PC-9 (cell line): ENCODE measurements around the gene DCP2. TPM values are rescaled to one million over a fixed set of nuclear protein-coding genes. Genes with fewer than 3 reads are reported as not detected.

ENCODE experiments used
- BruUV-seq: library from RNA; stranded (reverse); fragments of 400-500 nt; replicated peaks from 2 replicates; lab custom pipeline; 2021; lab: Mats Ljungman, UMichigan
- CTCF ChIA-PET: fragments of 300-600 bp; sonication (Branson Sonifier 250); formaldehyde crosslinking; loops from one replicate; lab custom pipeline; 2022; ENCODE audit warnings: antibody characterized with exemption; lab: Charles Lee
- POLR2A ChIA-PET: fragments of 300-600 bp; sonication (Branson Sonifier 250); formaldehyde crosslinking; loops from one replicate; lab custom pipeline; 2022; ENCODE audit warnings: antibody characterized with exemption; ENCODE audit not compliant: unreplicated experiment; lab: Charles Lee
- DNase-seq, 2 experiments: peaks; one replicate each; pipeline versions ENCODE4 v3.0.0 to v3.0.0-alpha.2; 2015 to 2022; ENCODE audit warnings: mixed read lengths in 1 of 2
- H2AFZ ChIP-seq: fragments of 200-600 bp; sonication (generic); 2 replicates; pipeline ENCODE4 v1.8.1; 2017; ENCODE audit warnings: antibody characterized with exemption
- H3F3A ChIP-seq: fragments of 200-600 bp; sonication (generic); 2 replicates; pipeline ENCODE4 v1.8.1; 2017; ENCODE audit warnings: antibody characterized with exemption, mild to moderate bottlenecking, low read depth; ENCODE audit not compliant: insufficient read depth
- H3K27ac ChIP-seq: fragments of 200-600 bp; sonication (generic); 2 replicates; pipeline ENCODE4 v1.6.1; 2016; ENCODE audit warnings: mixed run types
- H3K27me3 ChIP-seq: fragments of 200-600 bp; sonication (generic); 2 replicates; pipeline ENCODE4 v1.6.1; 2016; ENCODE audit warnings: low read depth, mixed run types; ENCODE audit not compliant: insufficient read depth
- H3K36me3 ChIP-seq: fragments of 200-600 bp; sonication (generic); 2 replicates; pipeline ENCODE4 v1.6.1; 2016; ENCODE audit warnings: low read depth, mixed run types
- H3K4me1 ChIP-seq: fragments of 200-600 bp; sonication (generic); replicated peaks from 2 replicates; pipeline ENCODE4 v1.6.1; 2016; ENCODE audit warnings: mixed run types; ENCODE audit not compliant: insufficient read depth
- H3K4me2 ChIP-seq: fragments of 200-600 bp; sonication (generic); 2 replicates; pipeline ENCODE4 v1.6.1; 2017; ENCODE audit warnings: mixed run types
- H3K4me3 ChIP-seq: fragments of 200-600 bp; sonication (generic); 2 replicates; pipeline ENCODE4 v1.6.1; 2016; ENCODE audit warnings: mixed run types
- H3K79me2 ChIP-seq: fragments of 200-600 bp; sonication (generic); 2 replicates; pipeline ENCODE4 v1.6.1; 2017; ENCODE audit warnings: low read depth, mixed run types
- H3K9me2 ChIP-seq: fragments of 200-600 bp; sonication (generic); 2 replicates; pipeline ENCODE4 v1.8.1; 2017; ENCODE audit warnings: mild to moderate bottlenecking; ENCODE audit not compliant: insufficient read depth
- H3K9me3 ChIP-seq: fragments of 200-600 bp; sonication (generic); 2 replicates; pipeline ENCODE4 v1.8.1; 2016; ENCODE audit warnings: low read depth; ENCODE audit not compliant: insufficient read depth
- H4K20me1 ChIP-seq: fragments of 200-600 bp; sonication (generic); 2 replicates; pipeline ENCODE4 v1.8.1; 2017; ENCODE audit not compliant: insufficient read depth
- CTCF ChIP-seq: fragments of 200-600 bp; sonication (generic); conservative IDR thresholded peaks from 2 replicates; pipeline ENCODE4 v1.6.1; 2017; ENCODE audit warnings: mixed run types, antibody characterized with exemption, mild to moderate bottlenecking, moderate library complexity
- EZH2 ChIP-seq: fragments of 200-600 bp; sonication (generic); IDR thresholded peaks from 2 replicates; pipeline ENCODE4 v1.8.0; 2017; ENCODE audit warnings: antibody characterized with exemption, low read depth
- intact Hi-C: fragments of 100-400 bp; cut with micrococcal nuclease; formaldehyde crosslinking; loops from one replicate; pipeline ENCODE4 v1.10.0; 2022; ENCODE audit not compliant: unreplicated experiment
- total RNA-seq: library from RNA; stranded (reverse); gene quantifications from 2 replicates; pipeline ENCODE4 v1.2.3, GENCODE V29; 2021

Gene DCP2
- total RNA-seq, 1 experiment from 2014 or later: 45.6 TPM

DNA sequence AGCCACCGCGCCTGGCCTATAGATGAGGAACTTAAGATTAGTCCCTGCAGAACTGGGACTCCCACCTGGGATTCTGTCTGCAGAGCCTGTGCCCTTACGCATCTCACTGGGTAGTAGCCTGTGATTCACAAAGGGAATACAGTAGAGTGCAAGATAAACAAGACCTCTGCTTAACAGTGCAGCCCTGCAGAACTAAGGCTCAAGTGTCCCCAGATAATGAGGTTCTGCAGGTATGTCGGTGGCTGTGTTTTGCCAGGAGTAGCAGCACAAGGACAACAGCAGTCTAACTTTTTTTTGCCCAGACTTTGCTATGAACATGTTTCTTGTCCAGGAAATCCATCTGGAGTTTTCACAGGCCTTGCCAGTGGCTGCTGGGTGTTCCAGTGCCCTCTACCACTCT lies 59.7 kb downstream of the DCP2 start:
- no peak overlapping the region for H3K27ac ChIP-seq
- no peaks in the 10 kb centered on the region for H3K9me2 ChIP-seq
- H4K20me1 ChIP-seq: no peaks in the 10 kb centered on the region
- no peaks in the 10 kb centered on the region for H3K36me3 ChIP-seq
- CTCF ChIA-PET: no interaction called here
- H3K4me1 ChIP-seq: no peaks in the 10 kb centered on the region
- no peak overlapping the region for H2AFZ ChIP-seq
- BruUV-seq: no TSS peak
- no peaks in the 10 kb centered on the region for H3F3A ChIP-seq
- intact Hi-C loops: no loop called here
- H3K4me2 ChIP-seq: no peak overlapping the region
- POLR2A ChIA-PET: no interaction called here
- no peak for DNase-seq
- no peaks in the 10 kb centered on the region for H3K9me3 ChIP-seq
- TF ChIP-seq CTCF: no peak
- no peaks in the 10 kb centered on the region for H3K27me3 ChIP-seq
- H3K79me2 ChIP-seq: no peaks in the 10 kb centered on the region
- H3K4me3 ChIP-seq: no peak overlapping the region

GRCh38 chr5:113036826-113037225 lies 60.2 kb downstream of the DCP2 start:
- Histone ChIP-seq H3K4me1 (no peaks in the 10 kb centered on the region), H2AFZ (no peak overlapping the region), H3K27ac (no peak overlapping the region), H3K27me3 (no peaks in the 10 kb centered on the region), H3K9me3 (no peaks in the 10 kb centered on the region), H3K4me3 (no peak overlapping the region), H3K9me2 (no peaks in the 10 kb centered on the region), H3K4me2 (no peak overlapping the region), H4K20me1 (no peaks in the 10 kb centered on the region), H3K36me3 (no peaks in the 10 kb centered on the region), H3F3A (no peaks in the 10 kb centered on the region), H3K79me2 (no peaks in the 10 kb centered on the region)
- no peak for DNase-seq
- BruUV-seq: no TSS peak
- ChIA-PET POLR2A (no interaction called here), CTCF (no interaction called here)
- intact Hi-C loops: no loop called here
- TF ChIP-seq CTCF (no peak), EZH2 (no peak)

GRCh38 chr5:113038136-113038535 lies 61.5 kb downstream of the DCP2 start:
- intact Hi-C loops: loop anchor here (2.0 kb wide), 1 partner anchor 41 kb away; no protein-coding TSS in a partner anchor
- H3K27me3 ChIP-seq: no peaks in the 10 kb centered on the region
- no peak overlapping the region for H3K4me2 ChIP-seq
- no peaks in the 10 kb centered on the region for H3F3A ChIP-seq
- H3K9me3 ChIP-seq: no peaks in the 10 kb centered on the region
- H3K4me1 ChIP-seq: no peaks in the 10 kb centered on the region
- H3K79me2 ChIP-seq: no peaks in the 10 kb centered on the region
- no peaks in the 10 kb centered on the region for H4K20me1 ChIP-seq
- no peak overlapping the region for H3K4me3 ChIP-seq
- CTCF ChIA-PET: no interaction called here
- BruUV-seq: no TSS peak
- DNase-seq: no peak
- H2AFZ ChIP-seq: no peak overlapping the region
- TF ChIP-seq CTCF: no peak
- no peak for TF ChIP-seq EZH2
- no peaks in the 10 kb centered on the region for H3K36me3 ChIP-seq
- POLR2A ChIA-PET: no interaction called here
- H3K9me2 ChIP-seq: no peaks in the 10 kb centered on the region
- no peak overlapping the region for H3K27ac ChIP-seq
